NCI-H1436 treated with DMSO at 0.1 percent for 48 hours (cell line): ENCODE measurements around the gene BCL2A1.
"Not testable (repeated sequence)": the region's sequence is repeated elsewhere in the genome, so short reads cannot be mapped to it uniquely, and the experiment has no call there.

ENCODE experiments used
- DNase-seq: peaks from one replicate; lab custom pipeline; 2025; lab: John Stamatoyannopoulos, UW

The BCL2A1 gene

GRCh38 chr15:79923079-79923514, 47.9 kb downstream of the BCL2A1 start:
- no peak for DNase-seq

GRCh38 chr15:79922512-79923078, 48.4 kb downstream of the BCL2A1 start:
- no peak for DNase-seq

DNA sequence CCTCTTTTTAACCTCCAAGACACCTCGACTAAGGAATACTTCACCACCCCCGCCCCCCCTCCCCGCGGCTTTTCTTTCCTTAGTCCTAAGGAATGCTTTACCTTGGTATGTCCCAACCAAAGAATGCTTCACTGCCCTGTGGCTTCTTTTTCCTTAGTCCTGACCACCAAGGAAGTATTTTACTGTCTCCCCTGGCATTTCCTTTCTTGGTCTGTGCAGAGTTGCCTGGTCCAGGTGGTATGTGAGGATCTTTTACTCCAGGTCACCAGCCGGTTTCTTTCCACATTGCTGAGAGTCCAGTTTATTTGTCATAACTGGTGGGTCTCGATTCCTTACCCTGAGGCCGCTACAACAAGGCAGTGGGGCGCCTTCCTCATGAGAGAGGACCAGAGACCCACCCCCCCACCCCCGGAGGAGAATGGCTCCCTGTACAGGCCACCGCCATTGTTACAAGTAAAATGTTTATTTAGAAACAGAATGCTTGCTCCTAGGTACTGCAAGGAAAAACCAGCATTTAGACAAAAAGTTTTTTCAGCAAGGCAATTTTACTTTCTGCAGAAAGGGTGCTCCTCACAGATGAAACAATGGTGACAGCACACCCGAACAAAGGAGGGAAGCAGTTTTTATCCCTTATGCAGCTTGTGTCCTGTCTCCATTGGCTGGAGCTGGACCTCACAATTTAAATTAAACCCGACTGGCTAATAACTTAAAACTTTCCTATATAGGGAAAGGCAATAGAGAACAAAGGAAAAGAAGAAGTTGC, 51.1 kb downstream of the BCL2A1 start:
- no peak for DNase-seq

DNA sequence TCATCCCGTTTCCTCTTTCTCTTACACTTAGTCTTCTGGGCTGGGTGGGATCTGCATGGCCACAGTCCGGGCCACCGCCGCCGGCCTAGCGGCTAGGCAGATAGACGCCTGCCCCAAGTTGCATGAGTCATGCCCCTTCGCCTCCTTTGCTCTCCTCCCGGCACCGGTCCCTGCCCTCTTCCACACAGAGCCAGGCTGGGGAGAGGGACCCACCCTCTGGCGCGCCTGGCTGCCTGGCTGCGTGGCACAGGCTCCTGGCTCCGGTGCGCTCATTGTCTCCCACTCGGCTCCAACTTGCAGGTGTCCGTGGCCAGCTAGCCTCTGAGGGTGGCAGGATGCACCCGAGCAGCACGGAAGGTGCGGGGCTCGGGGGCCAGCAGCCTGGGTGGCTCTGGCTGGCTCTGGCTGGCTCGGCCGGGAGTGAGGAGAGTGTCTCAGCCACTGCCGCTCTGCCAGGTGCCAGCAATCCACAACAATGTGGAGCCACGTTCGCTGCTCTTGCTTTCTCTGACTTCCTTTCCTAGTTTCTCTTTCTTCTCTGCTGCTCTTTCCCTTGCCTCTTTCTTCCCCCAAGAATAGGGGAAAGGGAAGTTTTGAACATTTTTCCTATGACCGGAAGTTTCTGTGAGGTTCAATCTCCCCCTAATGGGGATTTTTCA, 51.8 kb downstream of the BCL2A1 start:
- no peak for DNase-seq

GRCh38 chr15:79918278-79918677, 52.7 kb downstream of the BCL2A1 start:
- no peak for DNase-seq

GRCh38 chr15:79916502-79917132, 54.4 kb downstream of the BCL2A1 start:
- DNase-seq: no peak

DNA sequence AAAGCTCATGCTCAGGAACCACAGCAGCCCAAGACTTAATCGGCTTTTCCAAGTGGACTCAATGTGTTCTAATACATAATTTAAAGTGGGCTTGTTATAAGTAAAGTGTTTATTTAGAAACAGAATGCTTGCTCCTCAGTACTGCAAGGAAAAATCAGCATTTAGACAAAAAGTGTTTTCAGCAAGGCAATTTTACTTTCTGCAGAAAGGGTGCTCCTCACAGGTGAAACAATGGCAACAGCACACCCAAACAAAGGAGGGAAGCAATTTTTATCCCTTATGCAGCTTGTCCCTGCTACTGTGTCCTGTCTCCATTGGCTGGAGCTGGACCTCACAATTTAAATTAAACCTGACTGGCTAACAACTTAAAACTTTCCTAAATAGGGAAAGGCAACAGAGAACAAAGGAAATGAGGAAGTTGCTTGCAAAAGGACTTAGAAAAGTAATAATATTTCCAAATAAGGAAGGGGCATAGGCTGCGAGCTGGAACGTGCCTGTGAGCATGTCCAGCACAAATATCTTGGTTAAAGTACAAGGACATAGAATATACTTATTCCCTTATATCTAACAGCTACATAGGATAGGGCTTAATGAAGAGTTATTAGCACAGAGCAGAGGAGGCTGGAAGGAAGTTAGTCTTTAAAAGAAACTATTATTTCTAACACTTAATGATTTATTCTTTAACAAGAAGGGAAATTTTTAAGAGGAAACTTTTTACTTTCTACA, 55.1 kb downstream of the BCL2A1 start:
- DNase-seq: not testable (repeated sequence)

DNA sequence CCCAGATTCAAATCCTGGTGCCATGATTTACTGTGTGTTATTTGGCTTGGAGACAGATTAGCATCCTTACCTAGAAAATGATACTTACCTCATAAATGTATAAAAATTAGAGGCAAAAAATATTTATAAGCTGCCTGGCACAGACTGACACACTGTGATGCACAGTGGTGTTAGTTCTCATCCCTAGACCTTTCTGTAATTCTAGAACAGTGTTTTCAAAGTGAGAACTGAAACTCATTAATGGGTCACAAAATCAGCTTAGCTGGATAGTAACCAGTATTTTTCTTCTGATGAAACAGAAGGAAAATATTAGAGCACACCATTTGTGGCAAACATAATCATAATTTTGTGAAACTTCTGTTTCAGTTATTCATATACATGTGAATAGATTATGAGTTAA, 56.3 kb downstream of the BCL2A1 start:
- DNase-seq: no peak
